Vagina (tissue), 2 donors: ENCODE results near the gene GLIPR2. TPM values are rescaled to one million over a fixed set of nuclear protein-coding genes. Genes with fewer than 3 reads are reported as not detected.

Experiments
- DNase-seq, 2 donors: peaks; one replicate each; pipeline ENCODE4 v3.0.0-alpha.2; 2017; ENCODE audit errors: extremely low spot score in 2 of 2
- H3K27ac ChIP-seq: fragments of 200-600 bp; sonication (generic); one replicate; pipeline ENCODE4 v1.5.1; 2019
- H3K27me3 ChIP-seq: fragments of 200-600 bp; sonication (generic); one replicate; pipeline ENCODE4 v1.5.1; 2019
- H3K36me3 ChIP-seq, 2 donors: fragments of 200-600 bp; sonication (generic); one replicate each; pipeline ENCODE4 v1.5.1; 2017 to 2019
- H3K4me1 ChIP-seq: fragments of 200-600 bp; sonication (generic); one replicate; pipeline ENCODE4 v1.5.1; 2019
- H3K4me3 ChIP-seq, 2 donors: fragments of 200-600 bp; sonication (generic); 1 replicate in 1 of 2; 2 replicates in 1 of 2; pipeline ENCODE4 v1.5.1; 2016 to 2019
- H3K9me3 ChIP-seq: fragments of 200-600 bp; sonication (generic); one replicate; pipeline ENCODE4 v1.5.1; 2019
- POLR2A ChIP-seq, 2 donors: fragments of 450-650 bp; IDR thresholded peaks; one replicate each; pipeline ENCODE4 v1.6.1; 2017; ENCODE audit warnings: antibody characterized with exemption in 2 of 2, mild to moderate bottlenecking in 2 of 2, moderate library complexity in 2 of 2
- POLR2AphosphoS5 ChIP-seq, 2 donors: sonication (generic); formaldehyde crosslinking; IDR thresholded peaks; one replicate each; pipeline ENCODE4 v1.9.0; 2017; ENCODE audit warnings: antibody characterized with exemption in 2 of 2, mild to moderate bottlenecking in 2 of 2, low read depth in 1 of 2; ENCODE audit not compliant: insufficient read depth in 1 of 2
- intact Hi-C: fragments of 100-400 bp; cut with DNase I; formaldehyde crosslinking; loops from one replicate; pipeline ENCODE4 v1.15.1; 2023
- total RNA-seq: library from RNA; depleted of rRNA; stranded (reverse); fragments of >200 nt; gene quantifications from one replicate; pipeline ENCODE4 v1.2.3, GENCODE V29; 2016
- TF ChIP-seq, protein P1 (sequence below), 3 experiments: fragments of 450-650 bp in 2 of 3; fragments of 200-600 bp in 1 of 3; sonication (generic) in 1 of 3; IDR thresholded peaks; one replicate each; pipeline ENCODE4 v1.5.1; 2017 to 2019; ENCODE audit warnings: antibody characterized with exemption in 3 of 3, mild to moderate bottlenecking in 2 of 3, moderate library complexity in 2 of 3

Gene GLIPR2
- total RNA-seq, 1 donor from 2014 or later = 34.9 TPM

DNA sequence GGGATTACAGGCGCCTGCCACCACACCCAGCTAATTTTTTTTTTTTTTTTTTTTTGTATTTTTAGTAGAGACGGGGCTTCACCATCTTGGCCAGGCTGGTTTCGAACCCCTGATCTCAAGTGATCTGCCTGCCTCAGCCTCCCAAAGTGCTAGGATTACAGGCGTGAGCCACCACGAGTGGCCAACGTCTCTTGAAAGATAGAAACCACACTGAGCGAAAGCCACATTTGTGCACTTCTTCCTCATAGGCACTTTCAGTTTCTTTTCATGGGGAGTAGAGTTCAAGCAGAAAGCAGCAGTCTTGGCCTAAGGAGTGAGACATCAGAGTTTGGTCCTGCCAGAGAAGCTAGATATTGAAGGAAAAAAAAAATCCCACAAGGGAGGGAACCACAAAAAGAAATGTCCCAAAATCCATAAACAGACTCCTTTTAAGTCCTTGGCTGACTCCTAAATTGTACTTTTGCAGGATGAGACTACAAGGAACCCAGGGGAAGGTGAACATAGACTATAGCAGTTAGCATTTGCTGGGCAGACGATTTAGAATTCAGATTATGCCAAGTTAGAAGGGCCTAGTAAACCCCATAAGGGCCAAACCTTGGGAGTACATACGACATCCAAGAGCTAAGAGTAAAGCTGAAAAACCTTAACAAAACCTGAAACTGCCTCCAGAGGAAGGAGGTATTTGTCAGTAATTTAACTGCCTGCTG, 43.9 kb upstream of the GLIPR2 start:
- Histone ChIP-seq H3K4me3 (no peak overlapping the region), H3K4me1 (no peaks in the 10 kb centered on the region), H3K36me3 (peaks cover 0 to 2% of the 10 kb centered on the region in 2 donors), H3K9me3 (no peaks in the 10 kb centered on the region), H3K27ac (no peak overlapping the region), H3K27me3 (no peaks in the 10 kb centered on the region)
- TF ChIP-seq POLR2AphosphoS5 (IDR thresholded peaks at IDR 0.05; ENCODE audit: insufficient read depth in 1 of 2, low read depth in 1 of 2) (no peak), POLR2A (IDR thresholded peaks at IDR 0.05) (no peak)
- TF ChIP-seq, protein P1, sequence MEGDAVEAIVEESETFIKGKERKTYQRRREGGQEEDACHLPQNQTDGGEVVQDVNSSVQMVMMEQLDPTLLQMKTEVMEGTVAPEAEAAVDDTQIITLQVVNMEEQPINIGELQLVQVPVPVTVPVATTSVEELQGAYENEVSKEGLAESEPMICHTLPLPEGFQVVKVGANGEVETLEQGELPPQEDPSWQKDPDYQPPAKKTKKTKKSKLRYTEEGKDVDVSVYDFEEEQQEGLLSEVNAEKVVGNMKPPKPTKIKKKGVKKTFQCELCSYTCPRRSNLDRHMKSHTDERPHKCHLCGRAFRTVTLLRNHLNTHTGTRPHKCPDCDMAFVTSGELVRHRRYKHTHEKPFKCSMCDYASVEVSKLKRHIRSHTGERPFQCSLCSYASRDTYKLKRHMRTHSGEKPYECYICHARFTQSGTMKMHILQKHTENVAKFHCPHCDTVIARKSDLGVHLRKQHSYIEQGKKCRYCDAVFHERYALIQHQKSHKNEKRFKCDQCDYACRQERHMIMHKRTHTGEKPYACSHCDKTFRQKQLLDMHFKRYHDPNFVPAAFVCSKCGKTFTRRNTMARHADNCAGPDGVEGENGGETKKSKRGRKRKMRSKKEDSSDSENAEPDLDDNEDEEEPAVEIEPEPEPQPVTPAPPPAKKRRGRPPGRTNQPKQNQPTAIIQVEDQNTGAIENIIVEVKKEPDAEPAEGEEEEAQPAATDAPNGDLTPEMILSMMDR (IDR thresholded peaks at IDR 0.05) = no peak
- DNase-seq = no peak
- intact Hi-C loops = no loop called here

DNA sequence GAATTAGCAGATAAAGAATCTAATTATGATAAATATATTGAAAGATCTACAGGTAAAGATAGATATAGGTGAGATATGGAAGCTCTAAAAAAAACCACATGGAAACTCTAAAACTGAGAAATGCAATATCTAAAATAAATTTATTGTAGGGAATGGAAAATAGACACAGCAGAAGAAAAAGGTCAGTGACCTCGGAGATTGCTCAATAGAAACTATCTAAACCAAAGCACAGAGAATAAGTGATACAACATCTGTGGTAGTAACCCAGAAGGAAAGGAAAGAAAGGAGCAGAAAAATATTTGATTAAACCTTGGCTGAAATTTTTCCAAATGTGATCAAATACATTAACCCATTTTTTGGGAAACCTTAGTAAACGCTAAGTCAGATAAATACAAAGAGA, 43.1 kb upstream of the GLIPR2 start:
- Histone ChIP-seq H3K4me3 (no peak overlapping the region), H3K4me1 (no peaks in the 10 kb centered on the region)

DNA sequence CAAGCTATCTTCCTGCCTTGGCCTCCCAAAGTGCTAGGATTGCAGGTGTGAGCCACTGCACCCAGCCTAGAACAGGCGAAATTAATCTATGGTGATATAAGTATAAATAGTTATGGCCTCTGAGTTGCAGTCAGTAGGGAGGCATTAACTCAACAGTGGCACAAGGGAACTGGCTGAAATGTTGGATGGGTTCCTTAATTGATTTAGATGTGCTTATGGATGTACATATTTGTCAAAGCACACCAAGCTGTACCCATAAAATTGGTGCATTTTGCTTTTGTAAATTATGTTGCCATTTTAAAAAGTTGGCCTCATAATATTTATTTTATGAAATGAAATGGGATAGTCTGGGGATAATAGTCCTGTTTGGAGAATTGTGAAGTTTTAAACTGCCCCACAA, 36.8 kb upstream of the GLIPR2 start:
- intact Hi-C loops = no loop called here
- Histone ChIP-seq H3K9me3 (no peaks in the 10 kb centered on the region), H3K36me3 (no peaks in the 10 kb centered on the region), H3K4me3 (no peak overlapping the region), H3K27me3 (no peaks in the 10 kb centered on the region), H3K4me1 (no peaks in the 10 kb centered on the region), H3K27ac (no peak overlapping the region)
- no peak for TF ChIP-seq POLR2AphosphoS5 (IDR thresholded peaks at IDR 0.05; ENCODE audit: insufficient read depth in 1 of 2, low read depth in 1 of 2)
- TF ChIP-seq POLR2A (IDR thresholded peaks at IDR 0.05) = no peak
- TF ChIP-seq, protein P1 (IDR thresholded peaks at IDR 0.05) = no peak
- DNase-seq = no peak

More for the DNA sequence above, 43.1 kb upstream of the GLIPR2 start:
- no peak for DNase-seq
- intact Hi-C loops = no loop called here
- no peaks in the 10 kb centered on the region for H3K9me3 ChIP-seq
- H3K27me3 ChIP-seq = no peaks in the 10 kb centered on the region
- TF ChIP-seq, protein P1 (IDR thresholded peaks at IDR 0.05) = no peak
- TF ChIP-seq POLR2A (IDR thresholded peaks at IDR 0.05) (no peak), POLR2AphosphoS5 (IDR thresholded peaks at IDR 0.05; ENCODE audit: insufficient read depth in 1 of 2, low read depth in 1 of 2) (no peak)
- H3K36me3 ChIP-seq = no peaks in the 10 kb centered on the region
- H3K27ac ChIP-seq = no peak overlapping the region

DNA sequence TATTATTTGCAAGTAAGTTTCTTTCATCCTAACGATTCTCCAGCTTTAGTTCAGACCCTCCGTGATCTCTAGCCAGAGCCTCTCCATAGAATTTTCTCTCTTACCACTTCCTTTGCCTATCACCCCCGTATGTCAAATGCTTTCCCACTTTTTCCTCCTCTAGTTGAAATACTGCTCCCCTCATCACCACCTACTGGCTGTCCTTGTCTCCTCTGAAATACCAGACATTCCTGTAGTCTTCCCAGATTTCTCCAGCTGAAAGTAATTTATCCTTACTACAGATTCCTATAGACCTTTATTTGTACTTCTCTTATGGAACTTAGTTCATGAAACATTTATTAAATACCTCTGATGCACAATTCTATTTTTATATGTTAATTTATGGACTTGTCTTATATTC, 36.0 kb upstream of the GLIPR2 start:
- H3K27ac ChIP-seq = no peak overlapping the region
- intact Hi-C loops = no loop called here
- no peak for DNase-seq
- H3K27me3 ChIP-seq = no peaks in the 10 kb centered on the region
- H3K36me3 ChIP-seq = no peaks in the 10 kb centered on the region
- H3K4me3 ChIP-seq = no peak overlapping the region
- no peaks in the 10 kb centered on the region for H3K9me3 ChIP-seq
- no peaks in the 10 kb centered on the region for H3K4me1 ChIP-seq
- no peak for TF ChIP-seq POLR2A (IDR thresholded peaks at IDR 0.05)
- no peak for TF ChIP-seq POLR2AphosphoS5 (IDR thresholded peaks at IDR 0.05; ENCODE audit: insufficient read depth in 1 of 2, low read depth in 1 of 2)
- TF ChIP-seq, protein P1 (IDR thresholded peaks at IDR 0.05) = no peak
